Measurements from ENCODE around the gene CELF6.

Gene CELF6

DNA sequence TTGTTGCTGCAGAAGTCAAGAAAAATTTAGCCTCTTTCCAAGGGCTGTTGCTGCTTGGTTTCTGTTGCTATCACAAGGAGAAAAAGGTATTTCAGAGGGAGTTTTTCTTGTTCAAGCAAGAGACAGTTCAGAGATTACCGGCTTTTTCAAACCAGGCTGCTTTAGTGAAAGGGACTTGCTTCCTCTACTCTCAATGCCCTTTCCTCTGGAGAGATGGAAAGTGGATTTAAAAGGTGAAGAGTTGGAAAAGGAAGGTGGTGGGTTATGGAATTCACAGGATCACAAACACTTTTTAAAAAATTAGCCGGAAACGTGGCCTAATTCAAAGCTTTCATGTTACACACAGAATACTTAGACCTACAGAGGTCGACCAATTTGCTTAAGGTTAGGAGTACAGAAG lies 48.7 kb downstream of the CELF6 start:
- no peak for DNase-seq

DNA sequence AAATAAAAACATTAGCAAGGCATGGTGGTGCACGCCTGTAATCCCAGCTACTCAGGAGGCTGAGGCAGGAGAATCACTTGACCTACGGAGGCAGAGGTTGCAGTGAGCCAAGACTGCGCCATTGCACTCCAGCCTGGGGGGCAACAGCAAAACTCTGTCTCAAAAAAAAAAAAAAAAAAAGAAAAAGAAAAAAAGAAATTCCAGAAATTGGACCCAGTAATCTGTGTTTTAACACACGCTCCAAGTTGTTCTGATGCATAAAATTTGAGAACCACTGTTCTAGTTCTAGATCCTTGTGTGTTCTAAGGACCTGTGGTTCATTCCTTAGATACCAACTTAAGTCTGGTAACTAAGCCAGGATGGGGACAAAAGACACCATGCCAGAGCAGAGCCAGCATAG lies 50.2 kb downstream of the CELF6 start:
- no peak for DNase-seq

DNA sequence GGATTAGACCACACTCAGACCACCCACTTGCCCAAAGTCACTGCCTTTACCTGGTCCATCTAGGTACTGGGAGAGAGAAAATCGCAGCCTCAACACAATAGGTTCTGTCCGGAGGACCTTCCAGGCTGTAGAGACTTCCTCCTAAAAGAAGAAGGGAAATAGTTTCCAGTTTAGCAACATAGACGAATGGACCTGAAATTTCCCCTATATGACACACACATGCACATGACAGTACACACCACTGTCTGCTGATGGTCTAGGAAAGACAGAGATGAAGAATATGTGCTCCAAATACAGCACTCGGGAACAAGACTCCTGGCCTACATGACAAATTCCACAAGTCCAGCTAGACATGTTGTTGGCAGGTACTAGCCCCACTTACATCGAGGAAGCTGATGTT lies 54.9 kb downstream of the CELF6 start:
- no peak for DNase-seq

DNA sequence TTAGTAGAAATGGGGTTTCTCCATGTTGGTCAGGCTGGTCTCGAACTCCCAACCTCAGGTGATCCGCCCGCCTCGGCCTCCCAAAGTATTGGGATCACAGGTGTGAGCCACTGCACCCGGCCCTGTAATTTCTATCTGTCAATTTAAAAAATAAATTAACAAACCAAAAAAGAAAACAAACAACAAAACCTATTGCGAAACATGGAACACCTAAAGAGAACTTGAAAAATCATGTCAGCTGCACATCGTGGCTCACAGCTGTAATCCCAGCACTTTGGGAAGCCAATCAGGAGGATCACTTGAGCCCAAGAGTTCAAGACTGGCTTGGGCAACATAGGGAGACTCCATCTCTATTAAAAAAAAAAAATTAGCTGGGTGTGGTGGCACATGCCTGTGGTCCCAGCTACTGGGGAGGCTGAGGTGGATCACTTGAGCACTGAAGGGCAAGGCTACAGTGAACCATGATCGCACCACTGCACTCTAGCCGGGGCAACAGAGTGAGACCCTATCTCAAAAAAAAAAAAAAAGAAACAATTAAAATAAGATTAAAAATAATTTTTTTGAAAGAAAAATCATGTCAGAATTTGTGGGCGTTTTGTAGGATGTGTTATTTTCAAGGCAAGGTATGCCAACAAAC lies 67.2 kb downstream of the CELF6 start:
- no peak for DNase-seq

DNA sequence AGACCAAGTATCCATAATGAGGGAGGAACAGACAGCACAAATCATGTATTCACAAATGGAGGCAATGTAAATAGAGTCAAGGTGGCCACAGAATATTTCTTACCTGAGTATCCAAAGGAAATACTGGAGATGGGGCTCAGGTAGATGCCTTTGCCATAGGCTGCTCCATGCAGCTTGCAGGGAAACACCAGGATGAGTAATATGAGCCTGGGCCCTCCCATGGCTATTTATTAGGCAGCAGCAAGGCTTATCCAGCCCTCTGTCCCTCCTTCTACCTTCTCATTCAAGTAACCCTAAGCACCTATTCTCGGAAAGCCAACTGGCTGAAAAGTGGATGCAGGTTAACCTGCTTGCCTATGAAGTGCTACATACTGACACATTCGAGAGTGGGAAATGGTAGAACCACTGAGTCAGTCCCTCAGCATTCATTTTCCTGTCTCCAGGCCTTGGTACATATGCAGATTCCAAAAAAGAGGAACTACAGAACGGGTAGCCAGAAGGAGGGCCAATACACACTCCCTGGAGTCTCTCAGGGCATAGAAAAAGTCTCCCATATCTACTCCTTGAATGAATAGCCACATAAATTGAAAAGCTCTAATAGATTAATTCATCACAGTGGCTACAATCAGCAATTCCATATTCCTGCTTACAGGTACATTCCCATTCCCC lies 70.7 kb downstream of the CELF6 start:
- no peak for DNase-seq

DNA sequence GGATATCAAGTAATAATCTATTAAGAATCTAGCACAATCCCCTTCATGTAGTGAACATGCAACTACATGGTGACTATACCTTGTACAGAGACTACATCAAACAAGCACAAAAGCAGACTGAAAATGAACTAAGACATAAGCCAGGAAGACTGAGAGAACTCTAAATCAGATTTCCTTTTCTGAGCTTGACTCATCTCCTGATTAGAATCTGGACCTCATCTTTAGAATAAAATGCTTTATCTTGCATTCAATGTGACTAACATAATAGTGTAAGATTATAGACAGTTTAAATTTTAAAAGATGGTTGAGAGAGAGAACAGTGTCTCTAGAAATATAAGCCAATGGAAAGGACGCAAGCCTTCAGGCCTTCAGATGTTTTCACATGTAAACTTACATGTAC lies 71.4 kb downstream of the CELF6 start:
- no peak for DNase-seq

DNA sequence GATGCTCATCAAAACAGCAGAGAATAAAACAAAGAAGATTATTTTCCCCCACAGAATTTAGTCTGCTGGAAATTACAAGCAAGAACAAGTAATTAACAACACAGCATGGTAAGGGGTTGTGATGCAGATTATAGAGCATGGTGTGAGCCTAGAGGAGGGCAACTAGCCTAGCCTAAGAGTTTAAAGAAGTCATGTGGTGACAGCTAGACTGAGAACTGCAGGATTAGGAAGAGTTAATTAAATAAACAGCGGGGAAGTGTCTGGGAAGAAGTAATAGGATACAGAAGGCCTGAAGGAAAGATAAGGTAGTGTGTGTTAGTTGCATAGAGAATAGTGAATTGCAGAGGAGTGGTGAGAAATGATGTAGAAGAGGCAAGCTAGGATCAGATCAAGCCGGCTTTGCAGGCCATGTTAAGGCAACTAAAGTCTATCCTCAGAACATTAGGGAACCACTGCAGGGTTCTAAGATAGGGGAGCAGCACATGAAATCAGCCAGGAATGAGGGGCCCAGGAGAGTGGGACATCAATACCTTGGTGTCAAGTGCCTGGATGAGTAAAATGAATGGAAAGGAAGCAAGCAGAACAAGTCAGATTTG lies 77.1 kb downstream of the CELF6 start:
- DNase-seq, result no peak

DNA sequence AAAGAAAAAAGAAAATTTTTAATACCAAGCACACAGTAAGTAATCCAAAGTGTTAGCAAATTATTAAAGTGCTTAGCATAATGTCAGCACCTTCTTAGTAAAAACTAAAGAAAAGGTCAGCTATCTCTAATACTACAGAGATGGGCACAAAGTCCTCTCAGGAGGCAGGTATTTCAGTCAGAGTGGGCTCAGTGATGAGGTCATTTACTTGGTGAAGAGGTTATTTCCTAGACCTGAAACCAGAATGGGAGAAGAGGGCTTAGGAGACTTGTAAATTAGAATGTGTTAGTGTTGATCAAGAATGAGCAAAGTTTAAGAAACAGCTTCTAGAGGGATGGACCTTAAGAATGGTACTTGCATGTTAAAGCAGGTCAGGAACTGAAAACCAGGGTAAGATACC lies 80.3 kb downstream of the CELF6 start:
- no peak for DNase-seq

DNA sequence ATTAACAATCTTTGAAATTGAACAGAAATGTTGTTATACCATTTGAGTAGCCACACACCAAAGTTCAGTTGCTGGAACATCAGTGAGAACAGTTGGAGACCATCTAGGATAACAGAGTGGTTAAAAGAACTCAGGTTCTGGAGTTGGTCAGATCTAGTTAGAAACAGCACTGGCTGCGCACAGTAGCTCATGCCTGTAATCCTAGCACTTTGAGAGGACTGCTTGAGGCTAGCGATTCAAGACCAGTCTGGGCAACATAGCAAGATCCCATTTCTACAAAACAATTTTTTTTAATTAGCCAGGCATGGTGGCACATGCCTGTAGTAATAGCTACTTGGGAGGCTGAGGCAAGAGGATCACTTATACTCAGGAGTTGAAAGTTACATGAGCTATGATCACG lies 81.4 kb downstream of the CELF6 start:
- DNase-seq, result no peak

DNA sequence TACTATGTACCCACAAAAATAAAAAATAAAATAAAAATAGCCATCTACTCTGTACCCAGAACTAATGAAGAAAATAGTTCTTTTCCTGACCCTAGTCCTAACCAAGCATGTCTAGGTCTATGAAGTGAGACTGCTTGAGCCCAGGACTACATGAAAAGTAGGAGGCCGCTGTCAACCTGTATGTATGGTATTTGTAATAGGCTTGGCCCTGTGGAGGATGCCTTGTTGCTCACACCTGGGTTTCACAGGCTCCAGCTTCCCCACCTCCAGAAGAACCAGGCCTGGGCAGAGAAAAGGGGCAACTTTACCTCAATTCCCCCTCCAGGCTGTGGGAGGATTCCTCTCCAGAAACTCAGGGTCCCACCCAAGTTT lies 82.1 kb downstream of the CELF6 start:
- no peak for DNase-seq

DNA sequence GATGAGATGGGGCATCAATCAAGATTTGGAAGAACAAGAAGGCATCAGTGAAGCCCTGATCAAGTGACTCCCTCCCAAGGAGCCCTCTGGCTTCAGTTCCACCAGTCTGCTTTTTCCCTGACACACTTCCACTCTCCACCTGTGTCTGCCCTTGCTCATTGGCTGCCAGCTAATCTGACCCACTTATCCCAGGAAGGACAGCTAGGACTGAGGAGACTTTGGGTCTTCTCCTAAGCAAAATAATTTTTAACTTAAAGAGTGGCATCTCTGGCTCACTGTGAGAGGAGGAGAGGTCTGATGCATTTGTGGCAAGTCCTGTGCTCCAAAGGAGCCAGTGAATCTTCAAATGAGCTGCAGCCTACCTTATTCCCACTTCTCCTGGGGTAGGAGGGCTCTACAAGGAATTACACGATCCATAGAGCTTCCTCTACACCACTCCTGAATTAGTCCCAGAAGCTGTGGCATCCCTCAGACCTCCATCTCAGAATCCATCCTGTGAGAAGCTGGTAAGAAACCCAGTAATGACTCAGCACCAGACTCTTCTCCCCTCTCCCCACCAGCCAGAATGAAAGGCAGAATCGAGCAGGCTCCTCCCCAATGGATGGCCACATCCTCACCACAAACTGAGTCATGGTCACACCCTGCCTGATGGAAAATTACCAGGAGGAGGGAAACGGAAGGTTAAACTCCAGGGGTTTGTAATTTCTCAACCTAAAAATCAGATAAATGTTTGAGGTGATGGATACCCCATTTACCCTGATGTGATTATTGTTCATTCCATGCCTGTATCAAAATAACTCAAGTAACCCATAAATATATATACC lies 82.7 kb downstream of the CELF6 start:
- DNase-seq, result peak; percentile 76

DNA sequence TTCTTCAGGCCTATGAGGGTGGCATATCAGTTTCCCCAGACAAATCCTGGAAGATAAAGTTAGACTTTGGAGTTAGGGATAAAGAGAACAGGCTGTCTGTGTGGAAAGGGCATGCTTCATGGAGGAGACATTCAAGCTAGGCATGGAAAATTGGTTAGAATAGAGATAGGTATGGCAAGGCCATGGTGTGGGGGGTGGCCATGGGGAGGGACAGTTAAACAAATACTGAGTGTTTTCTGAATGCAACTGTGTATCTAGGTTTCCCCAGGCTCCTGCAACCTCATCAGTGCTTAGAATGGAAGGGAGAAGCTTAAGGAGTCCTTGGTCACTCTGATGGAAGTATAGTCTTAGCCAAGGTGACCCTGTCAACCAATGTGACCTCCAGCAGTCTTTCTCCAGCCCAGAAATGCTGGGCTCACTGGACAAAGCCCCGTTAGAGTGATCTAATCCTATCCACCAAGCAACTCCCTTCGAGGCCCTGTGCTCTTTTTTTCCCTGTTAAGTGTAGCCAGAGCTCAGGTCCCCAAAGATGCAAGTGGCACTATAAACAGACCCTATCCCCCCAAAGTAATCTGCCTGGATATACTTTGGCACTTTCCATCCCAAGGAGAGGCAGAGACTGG lies 83.5 kb downstream of the CELF6 start:
- DNase-seq, result no peak

DNA sequence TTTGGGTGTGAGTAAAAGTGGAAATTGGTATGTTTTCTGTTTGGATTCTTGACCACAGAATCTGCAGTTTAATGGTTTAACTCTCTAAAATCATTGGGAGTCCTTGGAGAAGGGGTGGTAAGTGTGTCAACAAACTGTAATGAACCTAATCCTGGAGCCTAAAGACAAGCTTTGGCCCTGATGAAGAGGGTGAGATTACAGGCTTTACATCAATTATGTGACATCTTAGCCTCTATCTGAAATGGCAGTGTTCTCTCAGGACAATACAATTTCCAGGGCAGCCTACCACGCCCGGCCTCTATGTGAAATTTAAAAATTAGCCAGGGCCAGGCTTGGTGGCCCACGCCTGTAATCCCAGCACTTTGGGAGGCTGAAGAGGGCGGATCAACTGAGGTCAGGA lies 84.7 kb downstream of the CELF6 start:
- DNase-seq, result no peak
